ENCODE data around the gene BIN1. TPM values are rescaled to one million over a fixed set of nuclear protein-coding genes. Genes with fewer than 3 reads are reported as not detected.

BIN1 gene
- total and polyA plus RNA-seq, 8 donors = 32.0 to 98.7 (median 76.7) TPM

- H3K9me3 ChIP-seq = no peaks in the 10 kb centered on the region
- no peak for DNase-seq
Observed at GRCh38 chr2:127043367-127044164, 63.4 kb downstream of the BIN1 start.

DNA sequence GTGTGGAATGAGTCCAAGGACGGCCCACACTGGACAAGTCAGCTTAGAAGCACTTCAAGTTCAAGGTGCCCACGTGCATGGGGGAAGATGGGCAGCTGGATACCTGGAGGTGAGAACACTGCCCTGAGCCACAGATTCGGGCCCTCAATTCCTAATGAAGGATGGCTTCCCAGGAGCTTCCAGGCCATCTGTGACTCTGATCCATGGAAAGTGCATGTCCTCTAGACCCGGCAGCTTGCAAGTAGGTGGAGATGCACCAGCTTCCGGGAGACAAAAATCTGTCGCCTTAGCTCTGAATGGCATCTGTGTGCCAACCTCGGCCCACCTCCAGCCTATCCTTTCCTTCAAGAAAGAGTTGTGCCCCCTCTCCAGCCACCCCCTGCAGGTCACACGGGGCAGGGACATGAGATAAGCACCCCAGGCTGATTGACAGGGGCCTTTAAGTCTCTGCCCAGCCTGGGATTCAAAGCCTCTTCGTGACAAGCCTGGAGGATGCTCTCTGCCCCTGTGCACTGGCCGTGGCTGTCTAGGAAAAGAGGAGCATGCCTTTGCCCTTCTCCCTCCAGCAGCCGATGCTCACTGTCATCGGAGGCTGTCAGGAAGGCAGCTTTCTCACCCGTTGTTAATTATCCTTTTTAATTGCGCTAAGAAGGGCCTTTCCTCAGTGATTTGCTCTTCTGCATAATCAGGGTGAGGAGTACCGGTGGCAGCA is 65.5 kb downstream of the BIN1 start:
- TF ChIP-seq, protein P1, sequence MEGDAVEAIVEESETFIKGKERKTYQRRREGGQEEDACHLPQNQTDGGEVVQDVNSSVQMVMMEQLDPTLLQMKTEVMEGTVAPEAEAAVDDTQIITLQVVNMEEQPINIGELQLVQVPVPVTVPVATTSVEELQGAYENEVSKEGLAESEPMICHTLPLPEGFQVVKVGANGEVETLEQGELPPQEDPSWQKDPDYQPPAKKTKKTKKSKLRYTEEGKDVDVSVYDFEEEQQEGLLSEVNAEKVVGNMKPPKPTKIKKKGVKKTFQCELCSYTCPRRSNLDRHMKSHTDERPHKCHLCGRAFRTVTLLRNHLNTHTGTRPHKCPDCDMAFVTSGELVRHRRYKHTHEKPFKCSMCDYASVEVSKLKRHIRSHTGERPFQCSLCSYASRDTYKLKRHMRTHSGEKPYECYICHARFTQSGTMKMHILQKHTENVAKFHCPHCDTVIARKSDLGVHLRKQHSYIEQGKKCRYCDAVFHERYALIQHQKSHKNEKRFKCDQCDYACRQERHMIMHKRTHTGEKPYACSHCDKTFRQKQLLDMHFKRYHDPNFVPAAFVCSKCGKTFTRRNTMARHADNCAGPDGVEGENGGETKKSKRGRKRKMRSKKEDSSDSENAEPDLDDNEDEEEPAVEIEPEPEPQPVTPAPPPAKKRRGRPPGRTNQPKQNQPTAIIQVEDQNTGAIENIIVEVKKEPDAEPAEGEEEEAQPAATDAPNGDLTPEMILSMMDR (IDR thresholded peaks at IDR 0.05) = no peak
- no peak overlapping the region for H3K27ac ChIP-seq
- H3K9me3 ChIP-seq = no peaks in the 10 kb centered on the region
- intact Hi-C loops (cut with DNase I) = no loop called here
- no peaks in the 10 kb centered on the region for H3K36me3 ChIP-seq
- H3K4me1 ChIP-seq = no peaks in the 10 kb centered on the region
- DNase-seq (no peak), ATAC-seq (no peak)
- no peak overlapping the region for H3K4me3 ChIP-seq
- no peaks in the 10 kb centered on the region for H3K27me3 ChIP-seq

More at GRCh38 chr2:127043367-127044164, 63.4 kb downstream of the BIN1 start:
- Histone ChIP-seq H3K36me3 (peaks cover 0 to 10% of the 10 kb centered on the region in 2 donors), H3K27me3 (no peaks in the 10 kb centered on the region), H3K4me3 (no peak overlapping the region), H3K4me1 (no peaks in the 10 kb centered on the region), H3K27ac (no peak overlapping the region)
- TF ChIP-seq, protein P1 (IDR thresholded peaks at IDR 0.05) = no peak
- intact Hi-C loops (cut with DNase I) = no loop called here
- no peak for ATAC-seq

DNA sequence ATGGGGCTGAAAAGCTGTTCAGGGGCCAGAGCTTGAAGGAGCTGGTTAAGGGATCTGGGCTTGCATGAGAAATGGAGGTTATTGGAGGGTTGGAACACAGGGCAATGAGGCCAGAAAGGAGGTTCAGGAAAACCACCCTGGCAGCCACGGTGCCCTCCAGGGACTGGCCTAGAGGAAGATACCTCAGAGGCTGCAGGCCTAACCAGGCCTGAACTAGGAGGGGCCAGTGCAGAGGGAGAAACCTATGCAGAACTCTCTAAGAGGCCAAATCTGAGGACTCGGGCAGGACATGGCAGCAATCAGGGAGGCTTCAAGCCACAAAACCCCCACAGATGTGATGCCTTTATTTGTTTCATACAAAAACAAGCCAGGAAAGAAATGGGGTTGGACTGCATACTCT is 66.8 kb downstream of the BIN1 start:
- Histone ChIP-seq H3K27ac (no peak overlapping the region), H3K36me3 (no peaks in the 10 kb centered on the region), H3K27me3 (no peaks in the 10 kb centered on the region), H3K9me3 (no peaks in the 10 kb centered on the region), H3K4me1 (no peaks in the 10 kb centered on the region), H3K4me3 (no peak overlapping the region)
- TF ChIP-seq, protein P1 (IDR thresholded peaks at IDR 0.05) = no peak
- intact Hi-C loops (cut with DNase I) = no loop called here
- ATAC-seq (no peak), DNase-seq (no peak)

GRCh38 chr2:127039387-127040031 is 67.4 kb downstream of the BIN1 start:
- Histone ChIP-seq H3K27ac (no peak overlapping the region), H3K9me3 (no peaks in the 10 kb centered on the region), H3K36me3 (no peaks in the 10 kb centered on the region), H3K4me3 (no peak overlapping the region), H3K4me1 (no peaks in the 10 kb centered on the region), H3K27me3 (no peaks in the 10 kb centered on the region)
- TF ChIP-seq, protein P1 (IDR thresholded peaks at IDR 0.05) = no peak
- DNase-seq (no peak), ATAC-seq (no peak)
- intact Hi-C loops (cut with DNase I) = no loop called here

GRCh38 chr2:127037476-127037875 is 69.5 kb downstream of the BIN1 start:
- Histone ChIP-seq H3K4me1 (no peaks in the 10 kb centered on the region), H3K9me3 (no peaks in the 10 kb centered on the region), H3K36me3 (no peaks in the 10 kb centered on the region), H3K27me3 (no peaks in the 10 kb centered on the region), H3K4me3 (no peak overlapping the region), H3K27ac (no peak overlapping the region)
- ATAC-seq = no peak
- no peak for DNase-seq
- intact Hi-C loops (cut with DNase I) = no loop called here
- TF ChIP-seq, protein P1 (IDR thresholded peaks at IDR 0.05) = no peak
